Fibroblast of lung (primary cell): ENCODE data around the gene NDUFV1. TPM values are rescaled to one million over a fixed set of nuclear protein-coding genes. Genes with fewer than 3 reads are reported as not detected.
A peak's percentile ranks its signal among the peaks of the same experiment; 100 is the strongest.

Experiments
- DNase-seq, 2 donors: peaks; one replicate each; pipeline versions ENCODE4 v3.0.0 to v3.0.0-alpha.2; 2010; ENCODE audit warnings: low read depth in 2 of 2
- H2AFZ ChIP-seq: 2 replicates; pipeline ENCODE4 v1.5.1; 2012; ENCODE audit warnings: low read length, control low read depth, inconsistent platforms
- H3K27ac ChIP-seq: 2 replicates; pipeline ENCODE4 v1.5.1; 2011; ENCODE audit warnings: low read length, control low read depth; ENCODE audit not compliant: insufficient read depth
- H3K27me3 ChIP-seq: 2 replicates; pipeline ENCODE4 v1.5.1; 2011; ENCODE audit warnings: mild to moderate bottlenecking, low read length; ENCODE audit not compliant: control insufficient read depth, insufficient read depth
- H3K36me3 ChIP-seq: 2 replicates; pipeline ENCODE4 v1.5.1; 2011; ENCODE audit warnings: low read length; ENCODE audit not compliant: control insufficient read depth, insufficient read depth
- H3K4me1 ChIP-seq: 2 replicates; pipeline ENCODE4 v1.5.1; 2011; ENCODE audit warnings: low read length; ENCODE audit not compliant: control insufficient read depth, insufficient read depth; ENCODE audit errors: extremely low read depth
- H3K4me2 ChIP-seq: 2 replicates; pipeline ENCODE4 v1.5.1; 2011; ENCODE audit warnings: low read length, control low read depth; ENCODE audit not compliant: insufficient read depth; ENCODE audit errors: extremely low read depth
- H3K4me3 ChIP-seq, 4 experiments: fragments of 200-600 bp in 1 of 4; sonication (generic) in 1 of 4; replicated peaks in 1 of 4; 2 replicates each; pipeline ENCODE4 v1.5.1; 2011 to 2016; ENCODE audit warnings: low read length in 4 of 4, low read depth in 3 of 4, mild to moderate bottlenecking in 3 of 4, control low read depth in 2 of 4, inconsistent platforms in 1 of 4, mixed read lengths in 1 of 4; ENCODE audit not compliant: insufficient read depth in 1 of 4; ENCODE audit errors: control extremely low read depth in 1 of 4
- H3K79me2 ChIP-seq: 2 replicates; pipeline ENCODE4 v1.5.1; 2012; ENCODE audit warnings: mild to moderate bottlenecking, low read length, inconsistent platforms; ENCODE audit not compliant: control insufficient read depth, insufficient read depth
- H3K9ac ChIP-seq: 2 replicates; pipeline ENCODE4 v1.5.1; 2011; ENCODE audit warnings: mild to moderate bottlenecking, low read length, control low read depth; ENCODE audit not compliant: insufficient read depth
- H3K9me3 ChIP-seq: 2 replicates; pipeline ENCODE4 v1.5.1; 2012; ENCODE audit warnings: low read depth, low read length; ENCODE audit not compliant: control insufficient read depth, insufficient read depth
- H4K20me1 ChIP-seq: 2 replicates; pipeline ENCODE4 v1.5.1; 2011; ENCODE audit warnings: low read length; ENCODE audit not compliant: control insufficient read depth, insufficient read depth; ENCODE audit errors: extremely low read depth
- EZH2 ChIP-seq: IDR thresholded peaks from 2 replicates; pipeline ENCODE4 v1.5.1; 2012; ENCODE audit warnings: low read length, control low read depth, mild to moderate bottlenecking; ENCODE audit errors: missing control alignments
- polyA plus RNA-seq, 2 donors: library from polyadenylated mRNA; depleted of rRNA in 1 of 2; stranded (reverse) in 1 of 2; unstranded in 1 of 2; fragments of >200 nt; gene quantifications; 2 replicates each; pipeline ENCODE4 v1.2.1, GENCODE V29; 2011 to 2012; ENCODE audit warnings: missing spikeins in 1 of 2
- total RNA-seq: library from RNA; depleted of rRNA; stranded (reverse); fragments of >200 nt; gene quantifications from 2 replicates; pipeline ENCODE4 v1.2.1, GENCODE V29; 2014
- TF ChIP-seq, protein P1 (sequence below), 2 donors: IDR thresholded peaks in 1 of 2; conservative IDR thresholded peaks in 1 of 2; 1 replicate in 1 of 2; 2 replicates in 1 of 2; pipeline ENCODE4 v1.5.1; 2011 to 2012; ENCODE audit warnings: low read length in 2 of 2, control low read depth in 1 of 2, inconsistent platforms in 1 of 2, low read depth in 1 of 2, mild to moderate bottlenecking in 1 of 2

NDUFV1 gene
- total and polyA plus RNA-seq, 2 donors (not counting 1 experiment from before 2014, with no cell fraction given) = 64.9 to 171 TPM

DNA sequence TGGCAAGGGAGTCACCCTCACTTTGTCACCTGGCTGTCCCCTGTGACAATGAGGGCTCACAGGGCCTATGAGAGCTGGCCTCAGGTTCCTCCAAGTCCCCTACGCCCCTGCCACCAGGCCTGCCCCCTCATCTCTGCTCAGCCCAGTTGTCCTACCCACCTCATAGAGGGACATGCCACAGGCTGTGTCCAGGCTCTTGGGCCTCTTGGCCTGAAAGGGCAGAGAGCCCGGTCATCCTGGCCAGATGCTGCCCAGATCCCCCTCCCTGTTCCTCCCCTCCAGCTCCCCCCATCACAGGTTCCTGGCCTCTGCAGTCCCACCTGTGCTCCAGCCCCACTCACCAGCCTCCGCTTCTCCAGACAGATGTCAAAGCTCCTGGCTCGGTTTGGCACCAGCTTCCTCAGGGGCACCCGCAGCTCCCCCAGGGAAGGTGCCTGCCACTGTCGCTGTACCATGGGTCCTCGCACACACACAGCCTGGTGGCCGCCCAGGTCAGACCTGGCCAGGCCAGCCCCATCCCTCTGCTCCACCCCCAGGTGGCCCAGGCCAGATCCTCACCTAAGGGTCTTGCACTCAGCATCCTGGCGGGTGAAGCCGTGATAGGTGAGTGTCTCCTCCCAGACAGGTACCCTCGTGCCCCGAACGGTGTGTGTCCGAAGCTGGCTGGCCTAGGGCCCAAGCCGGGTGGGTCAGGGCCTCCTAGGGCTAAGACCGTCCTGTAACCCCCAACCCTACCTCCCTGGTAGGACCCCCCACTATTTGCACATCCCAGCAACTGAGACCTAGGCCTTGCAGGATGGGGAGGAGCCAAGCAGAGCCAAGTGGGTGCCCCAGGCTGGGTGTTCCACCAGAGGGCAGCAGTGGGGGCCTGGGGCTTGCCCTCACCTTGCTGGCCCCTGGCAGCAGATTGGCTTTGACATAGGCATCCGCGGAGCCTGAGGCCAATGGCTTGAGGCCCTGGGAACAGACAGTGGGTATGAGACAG, 8.3 kb downstream of the NDUFV1 start:
- no peaks in the 10 kb centered on the region for H4K20me1 ChIP-seq
- H3K27ac ChIP-seq = no peak overlapping the region
- no peak overlapping the region for H2AFZ ChIP-seq
- peaks cover 15% of the 10 kb centered on the region for H3K27me3 ChIP-seq
- H3K4me1 ChIP-seq = no peaks in the 10 kb centered on the region
- H3K9me3 ChIP-seq = no peaks in the 10 kb centered on the region
- no peak overlapping the region for H3K4me3 ChIP-seq
- H3K79me2 ChIP-seq = no peaks in the 10 kb centered on the region
- no peak overlapping the region for H3K4me2 ChIP-seq
- TF ChIP-seq, protein P1, sequence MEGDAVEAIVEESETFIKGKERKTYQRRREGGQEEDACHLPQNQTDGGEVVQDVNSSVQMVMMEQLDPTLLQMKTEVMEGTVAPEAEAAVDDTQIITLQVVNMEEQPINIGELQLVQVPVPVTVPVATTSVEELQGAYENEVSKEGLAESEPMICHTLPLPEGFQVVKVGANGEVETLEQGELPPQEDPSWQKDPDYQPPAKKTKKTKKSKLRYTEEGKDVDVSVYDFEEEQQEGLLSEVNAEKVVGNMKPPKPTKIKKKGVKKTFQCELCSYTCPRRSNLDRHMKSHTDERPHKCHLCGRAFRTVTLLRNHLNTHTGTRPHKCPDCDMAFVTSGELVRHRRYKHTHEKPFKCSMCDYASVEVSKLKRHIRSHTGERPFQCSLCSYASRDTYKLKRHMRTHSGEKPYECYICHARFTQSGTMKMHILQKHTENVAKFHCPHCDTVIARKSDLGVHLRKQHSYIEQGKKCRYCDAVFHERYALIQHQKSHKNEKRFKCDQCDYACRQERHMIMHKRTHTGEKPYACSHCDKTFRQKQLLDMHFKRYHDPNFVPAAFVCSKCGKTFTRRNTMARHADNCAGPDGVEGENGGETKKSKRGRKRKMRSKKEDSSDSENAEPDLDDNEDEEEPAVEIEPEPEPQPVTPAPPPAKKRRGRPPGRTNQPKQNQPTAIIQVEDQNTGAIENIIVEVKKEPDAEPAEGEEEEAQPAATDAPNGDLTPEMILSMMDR (conservative IDR thresholded peaks at IDR 0.05 in 1 of 2, IDR thresholded peaks at IDR 0.05 in 1 of 2; ENCODE audit: low read depth in 1 of 2, low read length in 2 of 2) = peak; percentile 3 to 49
- no peak for TF ChIP-seq EZH2
- DNase-seq = no peak
- H3K36me3 ChIP-seq = peaks cover 4% of the 10 kb centered on the region
- no peak overlapping the region for H3K9ac ChIP-seq

DNA sequence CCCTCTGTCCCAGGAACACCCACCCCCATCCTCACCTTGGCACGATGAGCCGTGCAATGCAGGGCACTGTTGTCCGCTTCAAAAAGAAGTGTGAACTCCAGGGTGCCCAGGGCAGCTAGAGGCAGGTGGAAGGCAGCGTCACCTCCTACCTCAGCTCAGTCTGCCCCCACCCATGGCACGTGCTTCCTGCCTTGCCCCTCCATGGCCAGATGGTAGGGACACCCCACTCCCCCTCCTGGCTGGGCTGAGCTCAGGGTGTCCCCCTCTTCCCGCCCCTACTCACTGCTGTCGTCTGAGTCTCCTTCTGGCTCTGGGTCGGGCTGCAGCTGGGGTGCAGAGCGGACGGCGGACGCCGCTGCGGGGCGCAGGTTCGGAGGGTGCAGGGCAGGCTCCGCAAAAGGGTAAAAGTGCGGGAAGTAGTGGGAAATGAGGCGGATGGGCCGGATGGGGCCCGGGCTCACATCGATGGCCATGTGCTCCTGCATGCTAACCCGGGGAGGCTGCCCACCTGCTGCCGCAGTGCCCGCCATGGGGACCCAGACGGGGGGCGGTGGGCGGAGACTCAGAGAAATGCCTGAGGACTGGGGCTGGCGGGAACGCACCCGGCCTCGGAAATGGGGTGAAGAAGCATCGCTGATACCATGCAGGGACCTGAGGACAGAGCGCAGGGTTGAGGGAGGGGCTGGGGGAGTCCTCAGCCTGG, 9.1 kb downstream of the NDUFV1 start:
- H2AFZ ChIP-seq = no peak overlapping the region
- peaks cover 2% of the 10 kb centered on the region for H3K36me3 ChIP-seq
- no peak overlapping the region for H3K27ac ChIP-seq
- no peaks in the 10 kb centered on the region for H4K20me1 ChIP-seq
- H3K9ac ChIP-seq = no peak overlapping the region
- H3K9me3 ChIP-seq = no peaks in the 10 kb centered on the region
- H3K4me1 ChIP-seq = no peaks in the 10 kb centered on the region
- H3K4me3 ChIP-seq = no peak overlapping the region
- TF ChIP-seq, protein P1 (conservative IDR thresholded peaks at IDR 0.05 in 1 of 2, IDR thresholded peaks at IDR 0.05 in 1 of 2; ENCODE audit: low read depth in 1 of 2, low read length in 2 of 2) = no peak
- no peak for TF ChIP-seq EZH2
- DNase-seq = no peak
- H3K4me2 ChIP-seq = no peak overlapping the region
- H3K27me3 ChIP-seq = peaks cover 15% of the 10 kb centered on the region
- H3K79me2 ChIP-seq = no peaks in the 10 kb centered on the region
